Neural crest cell (in vitro differentiated cells): ENCODE data around the gene FXYD5. TPM values are rescaled to one million over a fixed set of nuclear protein-coding genes. Genes with fewer than 3 reads are reported as not detected.

Source experiments
- DNase-seq: peaks from one replicate; pipeline ENCODE4 v3.0.0; 2021; ENCODE audit warnings: low read depth, mixed read lengths, low spot score
- H3K27ac Mint-ChIP-seq: one replicate; pipeline ENCODE4 v1.8.0; 2021; ENCODE audit warnings: mild to moderate bottlenecking, mixed read lengths; ENCODE audit not compliant: unreplicated experiment
- H3K27me3 Mint-ChIP-seq: 2 replicates; pipeline ENCODE4 v1.8.0; 2021; ENCODE audit warnings: low read depth, mild to moderate bottlenecking, mixed read lengths
- H3K36me3 Mint-ChIP-seq: 2 replicates; pipeline ENCODE4 v1.8.0; 2021; ENCODE audit warnings: low read depth, mild to moderate bottlenecking, mixed read lengths
- H3K4me1 Mint-ChIP-seq: 2 replicates; pipeline ENCODE4 v1.8.0; 2021; ENCODE audit warnings: mixed read lengths
- H3K4me3 Mint-ChIP-seq: one replicate; pipeline ENCODE4 v1.8.0; 2021; ENCODE audit warnings: mild to moderate bottlenecking, mixed read lengths
- H3K9me3 Mint-ChIP-seq: 2 replicates; pipeline ENCODE4 v1.8.0; 2021; ENCODE audit warnings: mixed read lengths
- CTCF ChIP-seq: fragments of 200-600 bp; sonication (generic); conservative IDR thresholded peaks from 2 replicates; pipeline ENCODE4 v1.5.0; 2021; ENCODE audit warnings: antibody characterized with exemption, mild to moderate bottlenecking
- long read RNA-seq: library from polyadenylated mRNA; unstranded; transcript quantifications from one replicate; pipeline ENCODE4 v2.0.0, GENCODE V29; 2020
- total RNA-seq: library from RNA; stranded (reverse); gene quantifications from 2 replicates; pipeline ENCODE4 v1.2.1, GENCODE V29; 2021

Gene FXYD5
- total RNA-seq = 13.3 and 17.0 TPM in 2 replicates
- long read RNA-seq = 0 reads

GRCh38 chr19:35154525-35155406 is at the start of gene FXYD5:
FXYD5 (plus strand) TSS chr19:35154735; CDS start chr19:35155551, 816 bp downstream.
- H3K4me1 Mint-ChIP-seq = peaks cover 36% of the 10 kb centered on the region
- no peak for DNase-seq
- peaks cover 84% of the 10 kb centered on the region for H3K27me3 Mint-ChIP-seq

GRCh38 chr19:35105047-35105410 is 49.5 kb upstream of the FXYD5 start:
- H3K27me3 Mint-ChIP-seq = no peaks in the 10 kb centered on the region
- H3K9me3 Mint-ChIP-seq = peaks cover 4% of the 10 kb centered on the region
- no peak for TF ChIP-seq CTCF
- H3K4me3 Mint-ChIP-seq = no peak overlapping the region
- DNase-seq = no peak
- H3K27ac Mint-ChIP-seq = no peak overlapping the region
- H3K4me1 Mint-ChIP-seq = peaks cover 29% of the 10 kb centered on the region
- H3K36me3 Mint-ChIP-seq = no peaks in the 10 kb centered on the region

More at GRCh38 chr19:35154525-35155406, at the start of gene FXYD5:
- H3K9me3 Mint-ChIP-seq = no peaks in the 10 kb centered on the region
- peak; percentile 26 for TF ChIP-seq CTCF
- peak within 1 kb of the TSS; percentile 43 for H3K27ac Mint-ChIP-seq
- H3K4me3 Mint-ChIP-seq = peak within 1 kb of the TSS; percentile 87
- H3K36me3 Mint-ChIP-seq = no peaks in the 10 kb centered on the region

GRCh38 chr19:35105411-35106290 is 48.9 kb upstream of the FXYD5 start:
- Mint-ChIP-seq H3K36me3 (no peaks in the 10 kb centered on the region), H3K9me3 (peaks cover 4% of the 10 kb centered on the region), H3K4me1 (peaks cover 31% of the 10 kb centered on the region), H3K4me3 (no peak overlapping the region), H3K27ac (no peak overlapping the region), H3K27me3 (no peaks in the 10 kb centered on the region)
- no peak for DNase-seq
- no peak for TF ChIP-seq CTCF

- H3K36me3 Mint-ChIP-seq = no peaks in the 10 kb centered on the region
- H3K27ac Mint-ChIP-seq = no peak overlapping the region
- H3K9me3 Mint-ChIP-seq = peaks cover 4% of the 10 kb centered on the region
- no peak overlapping the region for H3K4me3 Mint-ChIP-seq
- no peaks in the 10 kb centered on the region for H3K27me3 Mint-ChIP-seq
- no peak for DNase-seq
- TF ChIP-seq CTCF = no peak
- peaks cover 31% of the 10 kb centered on the region for H3K4me1 Mint-ChIP-seq
Measured at GRCh38 chr19:35106291-35106583, 48.3 kb upstream of the FXYD5 start.

- Mint-ChIP-seq H3K4me3 (peak overlapping the region; percentile 16), H3K4me1 (peaks cover 34% of the 10 kb centered on the region), H3K36me3 (no peaks in the 10 kb centered on the region), H3K27me3 (no peaks in the 10 kb centered on the region), H3K27ac (peak overlapping the region; percentile 39), H3K9me3 (peaks cover 4% of the 10 kb centered on the region)
- DNase-seq = no peak
- no peak for TF ChIP-seq CTCF
Measured at GRCh38 chr19:35106898-35107541, 47.5 kb upstream of the FXYD5 start.
